ENCODE measurements around the gene TMEM107. TPM values are rescaled to one million over a fixed set of nuclear protein-coding genes. Genes with fewer than 3 reads are reported as not detected.

Gene TMEM107
- total RNA-seq, 1 experiment from 2014 or later, result 30.1 TPM

DNA sequence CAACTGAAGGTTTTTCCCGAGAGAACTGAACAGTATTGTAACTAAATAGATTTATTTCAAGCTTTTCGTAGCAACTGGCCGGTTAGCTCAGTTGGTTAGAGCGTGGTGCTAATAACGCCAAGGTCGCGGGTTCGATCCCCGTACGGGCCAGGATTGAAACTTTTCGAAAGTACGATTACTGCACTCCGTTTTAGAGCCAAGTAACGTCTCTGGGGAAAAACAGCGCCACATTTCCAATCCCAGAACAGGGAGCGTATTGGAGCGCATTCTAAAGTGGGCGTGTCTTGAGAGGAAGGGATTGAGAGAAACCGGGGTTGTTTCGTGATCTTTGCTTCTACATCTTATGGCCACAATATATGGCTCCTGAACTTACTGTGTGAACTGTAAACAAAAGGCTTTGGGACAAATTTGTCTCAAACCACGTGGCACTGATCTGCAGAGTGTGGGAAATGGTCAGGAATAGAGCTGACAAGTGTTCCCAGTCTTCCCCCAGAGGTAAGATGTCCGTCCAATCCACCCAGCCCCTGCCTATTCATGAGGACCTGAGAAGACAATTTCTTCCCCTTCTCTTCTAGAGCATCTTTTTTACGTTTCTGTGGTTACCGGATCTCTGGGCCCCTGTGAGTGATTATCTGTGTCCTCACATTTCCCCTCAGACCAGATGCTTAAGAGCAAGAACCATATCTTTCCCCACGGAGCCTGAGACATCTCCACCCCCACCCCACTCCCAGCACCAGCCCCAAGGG, 11.5 kb upstream of the TMEM107 start:
- Histone ChIP-seq H3K4me2 (ENCODE audit: low read length) (peak overlapping the region; percentile 95), H2AFZ (ENCODE audit: low read depth, low read length, poor library complexity, severe bottlenecking) (no peak overlapping the region), H3K9me2 (ENCODE audit: insufficient read depth) (no peaks in the 10 kb centered on the region), H3K4me1 (ENCODE audit: control insufficient read depth in 1 of 2, insufficient read depth in 2 of 2, low read length in 2 of 2) (peaks cover 30 to 59% of the 10 kb centered on the region in 2 experiments), H3K27ac (ENCODE audit: low read depth, low read length) (peak overlapping the region; percentile 89), H3K79me2 (ENCODE audit: insufficient read depth, low read length) (peaks cover 14% of the 10 kb centered on the region; the same call in 1 of the 2 replicates), H3K9me3 (ENCODE audit: control insufficient read depth in 1 of 2, insufficient read depth in 1 of 2, low read depth in 1 of 2, low read length in 2 of 2) (no peaks in the 10 kb centered on the region), H3K9ac (ENCODE audit: low read length) (peak overlapping the region; percentile 87), H3K36me3 (ENCODE audit: control insufficient read depth in 1 of 2, insufficient read depth in 2 of 2, low read length in 2 of 2) (no peaks in the 10 kb centered on the region), H3K4me3 (replicated peaks in 1 of 2; ENCODE audit: low read depth in 1 of 2, low read length in 2 of 2) (peak overlapping the region; percentile 75 to 83), H3K27me3 (ENCODE audit: insufficient read depth, low read length) (no peaks in the 10 kb centered on the region), H4K20me1 (ENCODE audit: insufficient read depth) (no peaks in the 10 kb centered on the region)
- ChIA-PET POLR2A (interaction anchor here (0.6 to 6.9 kb wide), 9 partner anchors 9 to 66 kb away, joined by 3 to 63 read pairs (median 5); partner anchors contain the start of genes AURKB, CTC1 and PFAS), CTCF (interaction anchor here (1.0 to 1.2 kb wide), 3 partner anchors 24 to 108 kb away, joined by 3 to 4 read pairs (median 4); no protein-coding TSS in a partner anchor), RAD21 (ENCODE audit: low non-redundant PET in 1 of 2, low total read pairs in 2 of 2, uncharacterized antibody in 2 of 2, unreplicated experiment in 2 of 2) (interaction anchor here (1.0 to 1.1 kb wide), 2 partner anchors 36 to 108 kb away, joined by 3 read pairs; no protein-coding TSS in a partner anchor)
- intact Hi-C loops (cut with micrococcal nuclease), result loop anchor here (1.0 to 5.0 kb wide), 4 partner anchors 35 to 68 kb away; partner anchors contain the start of genes CTC1 and PFAS
- peak; percentile 57 for ATAC-seq
- TSS peak; percentile 100 for BruUV-seq (replicated peaks)
- DNase-seq (ENCODE audit: low read depth, low spot score), result peak; percentile 99
- TF ChIP-seq CBX3 (IDR thresholded peaks at IDR 0.05; ENCODE audit: low read depth) (peak; percentile 94), EGR1 (IDR thresholded peaks at IDR 0.05; ENCODE audit: low read depth) (no peak; the same call in 1 of the 2 replicates), CEBPB (IDR thresholded peaks at IDR 0.05; ENCODE audit: low read depth) (no peak), ZFX (IDR thresholded peaks at IDR 0.05) (no peak), POLR2A (IDR thresholded peaks at IDR 0.05; ENCODE audit: borderline replicate concordance, extremely low read depth, insufficient read depth, insufficient read length) (peak; percentile 28), ELF1 (IDR thresholded peaks at IDR 0.05; ENCODE audit: borderline replicate concordance, low read depth) (no peak; the same call in 1 of the 2 replicates), YY1 (IDR thresholded peaks at IDR 0.05; ENCODE audit: extremely low read depth, insufficient replicate concordance, low read depth, low read length) (peak; percentile 59), JUND (IDR thresholded peaks at IDR 0.05) (no peak), SIN3A (IDR thresholded peaks at IDR 0.05; ENCODE audit: low read depth) (peak; percentile 80), FOSL1 (IDR thresholded peaks at IDR 0.05; ENCODE audit: low read depth) (no peak; the same call in 1 of the 2 replicates), CTCF (IDR thresholded peaks at IDR 0.05 in 2 of 3, conservative IDR thresholded peaks at IDR 0.05 in 1 of 3; ENCODE audit: borderline replicate concordance in 1 of 3, insufficient read depth in 1 of 3, low read depth in 2 of 3, low read length in 2 of 3) (no peak), TCF7L2 (IDR thresholded peaks at IDR 0.05; ENCODE audit: borderline replicate concordance, extremely low read depth, insufficient read depth, insufficient read length) (no peak), ZNF274 (IDR thresholded peaks at IDR 0.05; ENCODE audit: low read depth, low read length) (no peak), RAD21 (IDR thresholded peaks at IDR 0.05; ENCODE audit: low read depth) (peak; percentile 32; the same call in 1 of the 2 replicates), EZH2phosphoT487 (IDR thresholded peaks at IDR 0.05; ENCODE audit: borderline replicate concordance) (no peak), POLR2AphosphoS5 (IDR thresholded peaks at IDR 0.05; ENCODE audit: low read depth, low read length) (no peak; the same call in 1 of the 2 replicates), MAX (IDR thresholded peaks at IDR 0.05) (peak; percentile 83), SRF (IDR thresholded peaks at IDR 0.05; ENCODE audit: low read depth) (peak; percentile 65; the same call in 1 of the 2 replicates), EZH2 (IDR thresholded peaks at IDR 0.05) (no peak), SP1 (IDR thresholded peaks at IDR 0.05; ENCODE audit: low read depth) (peak; percentile 64), ZBTB33 (IDR thresholded peaks at IDR 0.05; ENCODE audit: extremely low read depth, insufficient replicate concordance, low read length) (no peak)
- TF ChIP-seq, protein P1, sequence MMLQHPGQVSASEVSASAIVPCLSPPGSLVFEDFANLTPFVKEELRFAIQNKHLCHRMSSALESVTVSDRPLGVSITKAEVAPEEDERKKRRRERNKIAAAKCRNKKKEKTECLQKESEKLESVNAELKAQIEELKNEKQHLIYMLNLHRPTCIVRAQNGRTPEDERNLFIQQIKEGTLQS (IDR thresholded peaks at IDR 0.05), result no peak; the same call in 1 of the 2 replicates
